Endothelial cell of umbilical vein (primary cell): ENCODE data around the gene CDCA7L. TPM values are rescaled to one million over a fixed set of nuclear protein-coding genes. Genes with fewer than 3 reads are reported as not detected.

Source experiments
- BruUV-seq: library from RNA; stranded (reverse); fragments of 400-500 nt; replicated peaks from 2 replicates; lab custom pipeline; 2021; lab: Mats Ljungman, UMichigan
- CTCF ChIA-PET: fragments of 300-600, 350-600 bp; sonication (Branson Sonifier 250); formaldehyde crosslinking; loops from one replicate; lab custom pipeline; 2021; ENCODE audit warnings: antibody characterized with exemption, inconsistent platforms; lab: Charles Lee
- POLR2A ChIA-PET: fragments of 300-600, 350-600 bp; sonication (Branson Sonifier 250); formaldehyde crosslinking; loops from one replicate; lab custom pipeline; 2021; ENCODE audit warnings: antibody characterized with exemption, inconsistent platforms; lab: Charles Lee
- DNase-seq: peaks from one replicate; pipeline ENCODE4 v3.0.0-alpha.2; 2011; ENCODE audit warnings: low read depth, low spot score
- FAIRE-seq: peaks from 2 replicates; lab custom pipeline; 2011; peaks lifted over from hg19 to GRCh38; lab: Jason Lieb, UNC
- H2AFZ ChIP-seq: 2 replicates; pipeline ENCODE4 v1.6.0; 2012; ENCODE audit warnings: low read depth, low read length, control low read depth, inconsistent platforms
- H3K27ac ChIP-seq: 2 replicates; pipeline ENCODE4 v1.5.1; 2011; ENCODE audit warnings: low read depth, mild to moderate bottlenecking, control low read depth, low read length, moderate library complexity; ENCODE audit not compliant: insufficient read depth
- H3K27me3 ChIP-seq, 2 experiments: 2 replicates each; pipeline versions ENCODE4 v1.6.0 to v1.6.1; 2011; ENCODE audit warnings: low read length in 2 of 2, mixed read lengths in 1 of 2; ENCODE audit not compliant: control insufficient read depth in 2 of 2, insufficient read depth in 2 of 2
- H3K36me3 ChIP-seq, 2 experiments: 2 replicates in 1 of 2; 3 replicates in 1 of 2; pipeline ENCODE4 v1.5.1; 2011; ENCODE audit warnings: low read length in 2 of 2, mild to moderate bottlenecking in 1 of 2, moderate library complexity in 1 of 2; ENCODE audit not compliant: control insufficient read depth in 2 of 2, insufficient read depth in 2 of 2; ENCODE audit errors: extremely low read depth in 1 of 2
- H3K4me1 ChIP-seq: 3 replicates; pipeline ENCODE4 v1.5.1; 2011; ENCODE audit warnings: mild to moderate bottlenecking, low read length; ENCODE audit not compliant: control insufficient read depth, insufficient read depth; ENCODE audit errors: extremely low read depth
- H3K4me2 ChIP-seq: 2 replicates; pipeline ENCODE4 v1.6.1; 2011; ENCODE audit warnings: low read length, control low read depth, mixed read lengths; ENCODE audit not compliant: insufficient read depth
- H3K4me3 ChIP-seq, 3 experiments: fragments of 200-600 bp in 1 of 3; sonication (generic), shearing (Covaris generic) in 1 of 3; replicated peaks in 1 of 3; 2 replicates each; pipeline ENCODE4 v1.5.1; 2011 to 2016; ENCODE audit warnings: control low read depth in 3 of 3, low read length in 3 of 3, mild to moderate bottlenecking in 2 of 3, inconsistent platforms in 1 of 3, low read depth in 1 of 3, moderate library complexity in 1 of 3; ENCODE audit not compliant: insufficient read depth in 1 of 3
- H3K79me2 ChIP-seq: 2 replicates; pipeline ENCODE4 v1.6.0; 2012; ENCODE audit warnings: low read length, inconsistent platforms; ENCODE audit not compliant: control insufficient read depth, insufficient read depth
- H3K9ac ChIP-seq: replicated peaks from 2 replicates; pipeline ENCODE3; 2011; ENCODE audit warnings: low read length, control low read depth; ENCODE audit not compliant: insufficient read depth; ENCODE audit errors: extremely low read depth
- H3K9me1 ChIP-seq: replicated peaks from 3 replicates; pipeline ENCODE4 v1.6.0; 2011; ENCODE audit warnings: mild to moderate bottlenecking, low read length; ENCODE audit not compliant: control insufficient read depth, insufficient read depth; ENCODE audit errors: extremely low read depth
- H3K9me3 ChIP-seq: replicated peaks from 2 replicates; pipeline ENCODE4 v1.5.1; 2012; ENCODE audit warnings: low read length, inconsistent platforms; ENCODE audit not compliant: control insufficient read depth, insufficient read depth
- H4K20me1 ChIP-seq: replicated peaks from 2 replicates; pipeline ENCODE3; 2011; ENCODE audit warnings: mild to moderate bottlenecking, low read length; ENCODE audit not compliant: control insufficient read depth, insufficient read depth; ENCODE audit errors: extremely low read depth
- EZH2 ChIP-seq: IDR thresholded peaks from 2 replicates; pipeline ENCODE4 v1.6.1; 2012; ENCODE audit warnings: borderline replicate concordance, low read depth, mild to moderate bottlenecking, moderate library complexity, low read length, inconsistent platforms; ENCODE audit not compliant: severe bottlenecking
- FOS ChIP-seq: IDR thresholded peaks from 2 replicates; pipeline ENCODE4 v1.6.1; 2011; ENCODE audit warnings: mild to moderate bottlenecking, low read length, moderate library complexity, borderline replicate concordance; ENCODE audit not compliant: insufficient read depth
- GATA2 ChIP-seq: IDR thresholded peaks from 2 replicates; pipeline ENCODE4 v1.7.0; 2011; ENCODE audit warnings: low read depth, mild to moderate bottlenecking, moderate library complexity, mixed read lengths, low read length; ENCODE audit not compliant: insufficient read length, insufficient read depth
- JUN ChIP-seq: IDR thresholded peaks from 2 replicates; pipeline ENCODE4 v1.6.1; 2011; ENCODE audit warnings: borderline replicate concordance, low read depth; ENCODE audit not compliant: insufficient read length, insufficient read depth
- MYC ChIP-seq: IDR thresholded peaks from one replicate; pipeline ENCODE4 v1.6.1; 2011; ENCODE audit warnings: mild to moderate bottlenecking, low read depth, low read length
- POLR2A ChIP-seq: IDR thresholded peaks from 2 replicates; pipeline ENCODE4 v1.6.1; 2012; ENCODE audit warnings: low read depth, mild to moderate bottlenecking, control low read depth, low read length
- POLR2AphosphoS5 ChIP-seq: IDR thresholded peaks from 2 replicates; pipeline ENCODE4 v1.6.1; 2012; ENCODE audit warnings: low read depth, mild to moderate bottlenecking, control low read depth, low read length, moderate library complexity; ENCODE audit not compliant: insufficient read depth
- dilution Hi-C: fragments of 300-500 bp; cut with MboI; formaldehyde crosslinking; loops from one replicate; pipeline ENCODE4 v1.15.0; 2019; ENCODE audit warnings: low sequenced_read_pairs; ENCODE audit not compliant: extremely low pct_ligation_motif_present
- intact Hi-C: fragments of 100-400 bp; cut with micrococcal nuclease; formaldehyde crosslinking; loops from one replicate; pipeline ENCODE4 v1.10.0; 2022
- polyA plus RNA-seq, 4 experiments: library from polyadenylated mRNA; depleted of rRNA in 3 of 4; stranded (reverse) in 3 of 4; unstranded in 1 of 4; fragments of >200 nt; gene quantifications; 2 replicates each; pipeline versions ENCODE4 v1.2.1 to v1.2.3, GENCODE V29; 2011 to 2012; ENCODE audit warnings: missing spikeins in 1 of 4
- total RNA-seq: library from RNA; stranded (reverse); gene quantifications from 2 replicates; pipeline ENCODE4 v1.2.3, GENCODE V29; 2021
- TF ChIP-seq, protein P1 (sequence below): IDR thresholded peaks from 2 replicates; pipeline ENCODE4 v1.6.1; 2011; ENCODE audit not compliant: insufficient read depth, insufficient read length
- TF ChIP-seq, protein P2 (sequence below), 2 donors: IDR thresholded peaks; 1 replicate in 1 of 2; 2 replicates in 1 of 2; pipeline ENCODE4 v1.5.1; 2011; ENCODE audit warnings: low read length in 2 of 2, mild to moderate bottlenecking in 2 of 2, moderate library complexity in 2 of 2, control low read depth in 1 of 2, inconsistent platforms in 1 of 2, low read depth in 1 of 2; ENCODE audit not compliant: insufficient read depth in 1 of 2; ENCODE audit errors: extremely low read depth in 1 of 2

Gene CDCA7L
- total and polyA plus RNA-seq, 2 donors (not counting 3 experiments of a cell fraction or from before 2014, with no cell fraction given): 68.4 to 91.6 TPM

DNA sequence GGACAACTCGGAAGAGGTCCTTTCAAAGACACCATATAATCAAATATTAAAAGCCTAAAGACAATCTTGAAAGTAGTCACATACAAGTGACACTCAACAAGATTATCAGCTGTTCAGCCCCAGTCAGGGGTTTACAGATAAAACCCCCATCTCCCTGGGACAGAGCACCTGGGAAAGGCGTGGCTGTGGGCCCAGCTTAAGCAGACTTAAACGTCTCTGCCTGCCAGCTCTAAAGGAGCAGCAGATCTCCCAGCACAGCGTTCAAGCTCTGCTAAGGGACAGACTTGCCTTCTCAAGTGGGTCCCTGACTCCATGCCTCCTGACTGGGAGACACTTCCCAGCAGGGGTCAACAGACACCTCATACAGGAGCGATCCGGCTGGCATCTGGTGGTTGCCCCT lies 18.0 kb downstream of the CDCA7L start:
- no peak overlapping the region for H3K27ac ChIP-seq

More for the DNA sequence above, 18.0 kb downstream of the CDCA7L start:
- TF ChIP-seq GATA2: no peak
- no peak for TF ChIP-seq POLR2AphosphoS5
- no peak for TF ChIP-seq MYC
- TF ChIP-seq, protein P1, sequence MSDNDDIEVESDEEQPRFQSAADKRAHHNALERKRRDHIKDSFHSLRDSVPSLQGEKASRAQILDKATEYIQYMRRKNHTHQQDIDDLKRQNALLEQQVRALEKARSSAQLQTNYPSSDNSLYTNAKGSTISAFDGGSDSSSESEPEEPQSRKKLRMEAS: no peak
- no peak for TF ChIP-seq POLR2A
- no peak for TF ChIP-seq FOS
- no peak for TF ChIP-seq JUN
- TF ChIP-seq, protein P2, sequence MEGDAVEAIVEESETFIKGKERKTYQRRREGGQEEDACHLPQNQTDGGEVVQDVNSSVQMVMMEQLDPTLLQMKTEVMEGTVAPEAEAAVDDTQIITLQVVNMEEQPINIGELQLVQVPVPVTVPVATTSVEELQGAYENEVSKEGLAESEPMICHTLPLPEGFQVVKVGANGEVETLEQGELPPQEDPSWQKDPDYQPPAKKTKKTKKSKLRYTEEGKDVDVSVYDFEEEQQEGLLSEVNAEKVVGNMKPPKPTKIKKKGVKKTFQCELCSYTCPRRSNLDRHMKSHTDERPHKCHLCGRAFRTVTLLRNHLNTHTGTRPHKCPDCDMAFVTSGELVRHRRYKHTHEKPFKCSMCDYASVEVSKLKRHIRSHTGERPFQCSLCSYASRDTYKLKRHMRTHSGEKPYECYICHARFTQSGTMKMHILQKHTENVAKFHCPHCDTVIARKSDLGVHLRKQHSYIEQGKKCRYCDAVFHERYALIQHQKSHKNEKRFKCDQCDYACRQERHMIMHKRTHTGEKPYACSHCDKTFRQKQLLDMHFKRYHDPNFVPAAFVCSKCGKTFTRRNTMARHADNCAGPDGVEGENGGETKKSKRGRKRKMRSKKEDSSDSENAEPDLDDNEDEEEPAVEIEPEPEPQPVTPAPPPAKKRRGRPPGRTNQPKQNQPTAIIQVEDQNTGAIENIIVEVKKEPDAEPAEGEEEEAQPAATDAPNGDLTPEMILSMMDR (IDR thresholded peaks at IDR 0.05; ENCODE audit: extremely low read depth in 1 of 2, insufficient read depth in 1 of 2, low read depth in 1 of 2, low read length in 2 of 2): no peak
- TF ChIP-seq EZH2: no peak
- FAIRE-seq (no peak), DNase-seq (no peak)
- Histone ChIP-seq H3K79me2 (peaks cover 72% of the 10 kb centered on the region), H4K20me1 (no peaks in the 10 kb centered on the region), H3K9ac (no peak overlapping the region), H3K4me1 (peaks cover 15% of the 10 kb centered on the region), H2AFZ (no peak overlapping the region), H3K27me3 (no peaks in the 10 kb centered on the region), H3K36me3 (no peaks in the 10 kb centered on the region), H3K9me3 (no peaks in the 10 kb centered on the region), H3K9me1 (no peaks in the 10 kb centered on the region), H3K4me3 (no peak overlapping the region), H3K4me2 (no peak overlapping the region)
- ChIA-PET POLR2A (no interaction called here), CTCF (interaction anchor here (1.3 kb wide), 1 partner anchor 156 kb away, joined by 3 read pairs; no protein-coding TSS in a partner anchor)
- dilution Hi-C loops (no loop called here), intact Hi-C loops (no loop called here)
- no TSS peak for BruUV-seq
